GM12872 (cell line): Measurements from ENCODE around the gene DCD.

ENCODE experiments used
- TF ChIP-seq, protein P1 (sequence below): IDR thresholded peaks from 3 replicates; pipeline ENCODE4 v1.5.1; 2011; ENCODE audit warnings: low read depth, mild to moderate bottlenecking, low read length, moderate library complexity; ENCODE audit not compliant: insufficient read depth

Gene DCD

GRCh38 chr12:54648265-54648664 lies at the start of gene DCD:
TSS of gene DCD (minus strand) at chr12:54648365. CDS start at chr12:54648303, 62 bp downstream.
- TF ChIP-seq, protein P1, sequence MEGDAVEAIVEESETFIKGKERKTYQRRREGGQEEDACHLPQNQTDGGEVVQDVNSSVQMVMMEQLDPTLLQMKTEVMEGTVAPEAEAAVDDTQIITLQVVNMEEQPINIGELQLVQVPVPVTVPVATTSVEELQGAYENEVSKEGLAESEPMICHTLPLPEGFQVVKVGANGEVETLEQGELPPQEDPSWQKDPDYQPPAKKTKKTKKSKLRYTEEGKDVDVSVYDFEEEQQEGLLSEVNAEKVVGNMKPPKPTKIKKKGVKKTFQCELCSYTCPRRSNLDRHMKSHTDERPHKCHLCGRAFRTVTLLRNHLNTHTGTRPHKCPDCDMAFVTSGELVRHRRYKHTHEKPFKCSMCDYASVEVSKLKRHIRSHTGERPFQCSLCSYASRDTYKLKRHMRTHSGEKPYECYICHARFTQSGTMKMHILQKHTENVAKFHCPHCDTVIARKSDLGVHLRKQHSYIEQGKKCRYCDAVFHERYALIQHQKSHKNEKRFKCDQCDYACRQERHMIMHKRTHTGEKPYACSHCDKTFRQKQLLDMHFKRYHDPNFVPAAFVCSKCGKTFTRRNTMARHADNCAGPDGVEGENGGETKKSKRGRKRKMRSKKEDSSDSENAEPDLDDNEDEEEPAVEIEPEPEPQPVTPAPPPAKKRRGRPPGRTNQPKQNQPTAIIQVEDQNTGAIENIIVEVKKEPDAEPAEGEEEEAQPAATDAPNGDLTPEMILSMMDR: no peak

GRCh38 chr12:54697851-54698250 lies 49.7 kb upstream of the DCD start:
- TF ChIP-seq, protein P1: no peak

DNA sequence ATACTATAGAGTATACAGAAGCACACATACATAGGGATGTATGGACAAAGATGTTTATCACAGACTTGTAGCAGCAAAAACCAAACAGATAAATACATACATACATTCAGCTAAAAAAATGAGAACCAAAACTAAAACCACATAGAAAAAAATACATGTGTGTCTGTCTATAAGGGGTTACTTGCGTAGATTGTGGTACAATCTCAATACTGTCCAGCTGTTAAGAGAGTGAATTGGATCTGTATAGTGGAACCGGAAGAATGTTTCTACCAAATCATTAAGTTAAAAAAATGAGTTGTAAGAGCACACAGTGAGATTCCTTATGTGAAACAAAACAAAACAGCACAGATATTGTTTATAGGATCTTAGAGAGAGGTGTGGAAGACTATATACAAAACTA lies 44.2 kb upstream of the DCD start:
- TF ChIP-seq, protein P1: no peak

DNA sequence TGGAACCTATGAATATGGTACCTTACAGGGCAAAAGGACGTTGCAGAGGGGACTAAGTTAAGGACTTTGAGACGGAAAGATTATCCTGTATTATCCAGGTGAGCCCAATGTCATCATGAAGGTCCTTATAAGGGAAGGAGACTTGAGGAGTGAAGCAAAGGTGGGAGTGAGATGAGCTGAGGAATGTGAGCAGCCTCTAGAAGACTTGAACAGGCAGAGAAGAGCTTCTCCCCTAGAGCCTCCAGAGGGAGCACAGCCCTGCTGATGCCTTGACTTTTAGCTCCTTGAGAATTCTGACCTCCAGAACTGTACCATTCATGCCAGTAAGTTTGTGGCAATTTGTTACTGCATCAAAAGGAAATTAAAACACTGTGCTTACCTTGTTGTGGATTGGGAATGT lies 41.8 kb upstream of the DCD start:
- TF ChIP-seq, protein P1: peak; percentile 46; the same call in 2 of the 3 replicates

GRCh38 chr12:54689034-54689372 lies 40.8 kb upstream of the DCD start:
- TF ChIP-seq, protein P1: no peak

GRCh38 chr12:54688309-54689033 lies 40.3 kb upstream of the DCD start:
- TF ChIP-seq, protein P1: no peak

GRCh38 chr12:54684636-54685630 lies 36.8 kb upstream of the DCD start:
- TF ChIP-seq, protein P1: no peak
